Activated CD8-positive, alpha-beta memory T cell treated with anti-CD3 and anti-CD28 coated beads, Interleukin-2, amount 50 U/mL, for 1 hour (primary cell): ENCODE data around the gene NEURL2.
"Not testable (repeated sequence)": the region's sequence is repeated elsewhere in the genome, so short reads cannot be mapped to it uniquely, and the experiment has no call there.

ENCODE experiments used
- DNase-seq: peaks from one replicate; pipeline ENCODE4 v3.0.0-alpha.2; 2020; ENCODE audit errors: extremely low read depth

The NEURL2 gene

DNA sequence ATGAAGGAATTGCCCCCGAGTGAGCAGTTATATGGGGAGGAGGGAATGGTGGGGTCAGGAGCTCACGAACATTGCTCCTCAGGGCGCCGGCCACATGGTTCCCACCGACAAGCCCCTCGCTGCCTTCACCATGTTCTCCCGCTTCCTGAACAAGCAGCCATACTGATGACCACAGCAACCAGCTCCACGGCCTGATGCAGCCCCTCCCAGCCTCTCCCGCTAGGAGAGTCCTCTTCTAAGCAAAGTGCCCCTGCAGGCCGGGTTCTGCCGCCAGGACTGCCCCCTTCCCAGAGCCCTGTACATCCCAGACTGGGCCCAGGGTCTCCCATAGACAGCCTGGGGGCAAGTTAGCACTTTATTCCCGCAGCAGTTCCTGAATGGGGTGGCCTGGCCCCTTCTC lies 7.3 kb upstream of the NEURL2 start:
- DNase-seq: no peak

- DNase-seq: no peak
Measured at GRCh38 chr20:45897692-45898091, 6.7 kb upstream of the NEURL2 start.

- no peak for DNase-seq
Measured at GRCh38 chr20:45897289-45897688, 6.3 kb upstream of the NEURL2 start.

DNA sequence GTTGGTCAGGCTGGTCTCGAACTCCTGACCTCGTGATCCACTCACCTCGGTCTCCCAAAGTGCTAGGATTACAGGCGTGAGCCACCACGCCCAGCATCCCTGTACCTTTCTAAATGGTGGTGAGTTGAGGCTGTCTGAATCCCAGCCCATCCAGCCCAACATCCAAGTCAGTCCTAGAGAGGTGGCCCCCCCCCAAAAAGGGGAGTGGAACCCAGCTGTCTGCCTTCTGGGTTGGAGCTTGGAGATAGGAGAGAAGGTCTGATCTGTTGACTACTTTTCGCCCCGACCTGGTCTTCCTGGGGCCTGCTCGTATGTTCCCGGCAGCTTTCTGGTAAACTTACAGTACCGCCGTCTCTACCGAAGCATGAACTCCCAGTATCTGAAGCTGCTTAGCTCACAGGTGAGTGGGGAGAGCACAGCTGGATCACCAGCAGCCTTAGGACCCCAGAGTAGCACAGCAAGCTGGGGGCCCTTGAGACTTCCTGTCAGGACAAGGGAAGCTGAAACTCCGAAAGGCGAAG lies 5.7 kb upstream of the NEURL2 start:
- no peak for DNase-seq

GRCh38 chr20:45894797-45895196 lies 3.8 kb upstream of the NEURL2 start:
- no peak for DNase-seq

GRCh38 chr20:45893831-45894230 lies 2.8 kb upstream of the NEURL2 start:
- DNase-seq: no peak

GRCh38 chr20:45892828-45893500 lies 2.0 kb upstream of the NEURL2 start:
- no peak for DNase-seq

DNA sequence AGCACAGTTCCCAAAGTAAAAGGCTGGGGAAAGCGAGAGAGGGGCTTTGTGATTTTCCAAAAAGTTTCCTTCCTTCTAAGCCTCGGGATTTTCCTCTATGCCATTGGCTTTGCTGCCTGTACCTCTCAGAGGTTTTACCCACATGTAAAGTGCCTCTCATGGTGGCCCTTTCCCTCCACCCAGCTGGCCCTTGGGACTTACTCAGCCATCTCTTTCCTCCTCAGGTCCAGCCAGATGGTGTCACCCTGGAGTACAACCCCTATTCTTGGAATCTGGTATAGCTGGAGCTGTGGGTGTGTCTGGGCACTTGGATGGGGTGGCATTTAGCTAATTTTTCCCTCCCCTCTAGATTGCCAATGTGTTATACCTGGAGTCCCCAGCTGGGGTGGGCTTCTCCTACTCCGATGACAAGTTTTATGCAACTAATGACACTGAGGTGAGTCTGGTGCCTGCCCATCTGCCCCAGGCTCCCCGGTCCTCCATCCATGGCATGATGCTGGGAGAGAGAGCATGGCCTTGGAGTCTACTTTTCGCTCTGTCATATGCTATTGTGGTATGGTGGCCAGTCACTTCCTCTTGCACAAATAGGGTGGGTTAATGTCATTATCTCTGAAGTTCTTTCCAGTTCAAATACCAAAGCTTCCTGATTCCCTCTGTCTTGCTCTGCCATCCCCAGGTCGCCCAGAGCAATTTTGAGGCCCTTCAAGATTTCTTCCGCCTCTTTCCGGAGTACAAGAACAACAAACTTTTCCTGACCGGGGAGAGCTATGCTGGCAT lies 1.2 kb upstream of the NEURL2 start:
- no peak for DNase-seq

DNA sequence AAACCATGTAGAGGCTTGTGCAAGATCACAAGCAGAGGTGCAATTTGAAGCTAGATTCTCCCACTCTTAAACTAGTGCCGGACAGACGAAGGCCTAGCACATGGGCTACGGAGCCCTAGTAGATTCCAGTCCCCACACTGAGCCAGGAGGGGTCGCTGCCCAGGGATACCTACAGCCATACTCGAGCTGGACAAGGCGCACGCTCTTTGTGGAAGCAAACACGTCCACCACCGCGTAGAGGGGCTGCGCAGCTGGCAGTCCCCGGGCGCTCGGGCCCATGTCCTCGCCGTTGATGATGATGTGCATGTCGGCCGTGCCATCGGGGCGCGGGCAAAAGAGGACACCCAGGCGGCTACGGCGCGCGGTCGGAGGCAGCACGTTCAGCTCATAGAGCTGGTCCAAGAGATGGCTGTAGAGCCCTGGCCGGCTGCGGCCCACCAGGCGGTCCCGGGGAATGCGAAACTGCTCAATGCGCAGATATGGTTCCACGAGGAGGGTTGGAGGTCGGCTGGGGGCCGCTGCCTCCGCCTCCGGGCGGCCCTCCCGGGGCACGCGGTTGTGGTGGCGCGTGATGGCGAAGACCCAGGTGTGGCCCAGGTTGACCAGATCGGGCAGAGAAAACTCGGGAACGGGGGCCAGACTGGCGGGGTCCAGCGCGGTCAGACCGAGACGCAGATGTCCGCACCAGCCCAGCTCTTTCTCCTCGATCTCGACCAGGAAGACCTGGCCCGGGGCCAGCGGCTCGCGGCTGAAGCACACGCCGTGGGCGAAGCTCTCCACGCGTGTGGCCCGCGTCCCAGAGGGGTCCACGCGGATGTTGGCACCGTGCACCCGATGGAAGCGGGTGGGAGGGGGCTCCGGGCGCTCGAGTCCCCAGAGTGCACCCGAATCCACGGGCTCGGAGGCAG lies 677 bp downstream of the NEURL2 start:
- no peak for DNase-seq

DNA sequence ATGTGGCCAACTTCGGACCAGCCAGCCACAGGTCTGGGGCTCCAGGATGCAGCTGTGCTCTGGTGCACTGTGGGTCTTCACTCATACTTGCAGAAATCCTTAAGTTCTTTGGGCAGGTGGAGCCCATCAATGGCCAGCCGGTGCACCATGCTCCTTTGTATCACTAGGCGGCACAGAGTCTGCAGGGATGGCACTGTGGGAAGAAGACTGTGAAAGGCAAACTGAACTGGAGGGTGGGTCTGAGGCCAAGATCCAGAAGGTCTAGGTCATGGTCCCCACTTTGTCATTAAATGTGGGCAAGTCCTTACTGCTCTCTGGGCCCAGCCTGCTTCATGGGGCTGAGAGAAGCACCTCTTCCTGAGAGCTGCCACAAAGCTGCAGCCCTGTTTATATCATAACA lies 2.3 kb downstream of the NEURL2 start:
- no peak for DNase-seq

DNA sequence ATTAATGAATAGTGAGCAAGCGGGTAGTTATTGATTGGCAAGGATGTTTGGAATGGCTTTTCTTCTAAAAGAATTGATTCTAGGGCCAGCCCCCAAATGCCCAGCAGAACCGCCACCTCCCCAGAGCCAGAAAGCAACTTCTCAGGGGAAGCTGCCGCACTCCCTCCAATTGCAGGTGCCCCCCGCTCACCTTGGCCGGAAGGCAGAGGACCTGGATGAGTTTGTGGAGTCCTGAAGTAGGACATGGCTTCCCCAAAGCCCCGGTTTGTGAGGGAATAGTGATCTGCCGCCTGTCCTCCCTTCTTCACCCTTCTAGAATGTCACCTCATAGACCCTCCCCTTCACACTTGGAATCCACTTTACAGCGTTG lies 3.7 kb downstream of the NEURL2 start, which contains the start of gene SPATA25:
SPATA25 (minus strand) TSS at position 277 of the 370 bp plus-strand sequence; CDS start at position 245, 32 bp downstream.
- DNase-seq: no peak

- no peak for DNase-seq
Measured at GRCh38 chr20:45886590-45887345, 4.2 kb downstream of the NEURL2 start.

- DNase-seq: no peak
Measured at GRCh38 chr20:45883100-45883469, 7.9 kb downstream of the NEURL2 start.

- DNase-seq: no peak
Measured at GRCh38 chr20:45882469-45883099, 8.4 kb downstream of the NEURL2 start.

- peak; percentile 92 for DNase-seq
Measured at GRCh38 chr20:45880988-45881788, 9.8 kb downstream of the NEURL2 start, which contains the start of gene ZSWIM1. Gene ZSWIM1 (plus strand): TSS chr20:45881227. CDS start chr20:45882593, 1,366 bp downstream.

DNA sequence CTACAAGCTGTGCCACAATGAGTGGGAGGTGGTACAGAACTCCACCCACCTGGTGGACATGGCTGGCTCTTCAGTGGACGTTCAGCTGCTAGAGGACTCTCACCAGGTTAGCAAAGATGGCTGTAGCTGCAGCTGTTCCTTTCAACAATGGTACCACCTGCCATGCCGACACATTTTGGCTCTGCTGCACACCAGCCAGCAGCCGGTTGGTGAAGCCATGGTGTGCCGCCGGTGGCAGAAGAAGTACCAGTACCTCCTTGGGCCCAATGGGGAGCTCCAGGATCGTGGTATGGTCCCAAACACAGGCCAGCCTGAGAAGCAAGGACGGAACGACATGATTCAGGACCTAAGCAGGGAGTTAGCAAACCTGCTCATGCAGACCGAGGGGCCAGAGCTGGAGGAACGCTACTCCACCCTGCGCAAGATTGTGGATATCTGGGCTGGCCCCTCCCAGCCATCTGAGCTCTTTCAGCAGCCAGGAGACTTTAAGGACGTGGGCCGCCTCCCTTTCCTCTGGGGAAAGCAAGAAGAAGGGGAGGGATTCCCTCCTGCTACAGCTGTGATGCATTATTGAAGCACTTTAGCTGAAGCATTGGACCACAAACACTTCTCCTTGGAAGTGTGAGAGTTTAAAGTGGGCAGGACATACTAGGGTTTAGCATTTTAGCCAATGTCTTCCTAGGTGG lies 12.8 kb downstream of the NEURL2 start:
- no peak for DNase-seq

- DNase-seq: no peak
Measured at GRCh38 chr20:45874576-45874975, 16.4 kb downstream of the NEURL2 start.

DNA sequence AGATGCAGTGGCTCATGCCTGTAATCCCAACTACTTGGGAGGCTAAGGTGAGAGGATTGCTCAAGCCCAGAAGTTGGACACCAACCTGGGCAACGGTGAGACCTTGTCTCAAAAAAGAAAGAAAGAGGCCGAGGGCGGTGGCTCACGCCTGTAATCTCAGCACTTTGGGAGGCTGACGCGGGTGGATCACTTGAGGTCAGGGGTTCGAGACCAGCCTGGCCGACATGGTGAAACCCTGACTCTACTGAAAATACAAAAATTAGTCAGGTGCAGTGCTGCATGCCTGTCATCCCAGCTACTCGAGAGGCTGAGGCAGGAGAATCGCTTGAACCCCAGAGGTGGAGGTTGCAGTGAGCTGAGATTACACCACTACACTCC lies 16.9 kb downstream of the NEURL2 start:
- DNase-seq: not testable (repeated sequence)

DNA sequence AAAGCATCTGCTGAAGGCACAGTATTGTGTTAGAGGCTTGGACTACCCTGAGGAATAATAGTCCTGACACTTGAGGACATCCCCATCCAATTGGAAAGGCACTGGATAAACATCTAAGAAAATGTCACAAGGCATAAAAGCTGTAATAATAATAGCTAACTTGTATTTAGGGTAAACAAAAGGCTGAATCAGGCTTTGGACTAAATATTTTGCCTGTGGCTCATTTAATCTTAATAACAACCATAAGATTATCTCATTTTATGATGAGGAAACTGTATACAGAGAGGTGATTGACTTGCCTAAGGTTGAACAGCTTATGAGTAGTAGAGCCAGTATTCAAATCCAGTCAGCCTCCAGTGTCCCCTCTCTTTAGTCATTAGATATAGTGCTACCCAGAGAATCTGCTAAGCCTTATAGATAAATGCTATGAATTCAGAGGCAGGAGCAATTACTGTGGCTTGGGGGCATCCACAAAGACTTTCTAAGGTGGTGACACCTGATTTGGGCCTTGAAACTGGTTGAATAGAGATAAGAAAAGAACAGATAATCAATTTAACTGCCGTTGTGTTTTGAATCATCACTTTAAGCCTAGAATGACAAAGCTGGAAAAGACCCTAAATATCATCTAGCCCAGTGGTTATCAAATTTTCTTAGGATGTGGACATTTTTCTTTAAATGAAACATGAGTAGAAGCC lies 17.5 kb downstream of the NEURL2 start:
- no peak for DNase-seq
